Spleen (tissue), 11 donors: ENCODE measurements around the gene LSM14A. TPM values are rescaled to one million over a fixed set of nuclear protein-coding genes. Genes with fewer than 3 reads are reported as not detected.
A peak's percentile ranks its signal among the peaks of the same experiment; 100 is the strongest.
"Not testable (repeated sequence)": the region's sequence is repeated elsewhere in the genome, so short reads cannot be mapped to it uniquely, and the experiment has no call there.

Experiments
- DNase-seq: peaks from one replicate; pipeline ENCODE4 v3.0.0-alpha.2; 2020
- H3K27ac ChIP-seq, 8 donors: fragments of 200-600 bp; sonication (generic) in 7 of 8; 1 replicate in 4 of 8; 2 replicates in 4 of 8; pipeline versions ENCODE4 v1.5.0 to v1.8.0; 2016 to 2021; ENCODE audit warnings: inconsistent platforms in 4 of 8, mild to moderate bottlenecking in 4 of 8, moderate library complexity in 1 of 8
- H3K27me3 ChIP-seq, 7 donors: fragments of 200-600 bp; sonication (generic) in 6 of 7; replicated peaks in 1 of 7; 1 replicate in 4 of 7; 2 replicates in 3 of 7; pipeline versions ENCODE4 v1.5.0 to v1.8.0; 2016 to 2021; ENCODE audit warnings: inconsistent platforms in 3 of 7, mild to moderate bottlenecking in 1 of 7
- H3K36me3 ChIP-seq, 6 donors: fragments of 200-600 bp; sonication (generic) in 5 of 6; 1 replicate in 4 of 6; 2 replicates in 2 of 6; pipeline versions ENCODE4 v1.5.0 to v1.8.0; 2016 to 2021; ENCODE audit warnings: inconsistent platforms in 2 of 6
- H3K4me1 ChIP-seq, 6 donors: fragments of 200-600 bp; sonication (generic) in 5 of 6; 1 replicate in 3 of 6; 2 replicates in 3 of 6; pipeline versions ENCODE4 v1.5.0 to v1.8.0; 2016 to 2021; ENCODE audit warnings: inconsistent platforms in 3 of 6
- H3K4me3 ChIP-seq, 8 donors: fragments of 200-600 bp; sonication (generic) in 7 of 8; 1 replicate in 4 of 8; 2 replicates in 4 of 8; pipeline versions ENCODE4 v1.5.0 to v1.8.0; 2016 to 2021; ENCODE audit warnings: inconsistent platforms in 4 of 8, mild to moderate bottlenecking in 4 of 8, moderate library complexity in 2 of 8
- H3K9me3 ChIP-seq, 8 donors: fragments of 200-600 bp; sonication (generic) in 7 of 8; 1 replicate in 4 of 8; 2 replicates in 4 of 8; pipeline versions ENCODE4 v1.5.0 to v1.8.0; 2016 to 2021; ENCODE audit warnings: inconsistent platforms in 4 of 8
- CTCF ChIP-seq, 11 experiments: fragments of 200-600 bp in 7 of 11; fragments of 450-650 bp in 4 of 11; sonication (generic) in 4 of 11; IDR thresholded peaks in 8 of 11; conservative IDR thresholded peaks in 3 of 11; 1 replicate in 7 of 11; 2 replicates in 4 of 11; pipeline versions ENCODE4 v1.4.0 to v1.8.0; 2016 to 2021; ENCODE audit warnings: antibody characterized with exemption in 11 of 11, inconsistent platforms in 4 of 11, mild to moderate bottlenecking in 1 of 11
- POLR2A ChIP-seq, 3 donors: fragments of 450-650 bp; IDR thresholded peaks; one replicate each; pipeline ENCODE4 v1.5.1; 2017; ENCODE audit warnings: antibody characterized with exemption in 3 of 3, mild to moderate bottlenecking in 1 of 3
- POLR2AphosphoS5 ChIP-seq, 3 donors: sonication (generic); formaldehyde crosslinking; IDR thresholded peaks; one replicate each; pipeline ENCODE4 v1.5.1; 2017; ENCODE audit warnings: antibody characterized with exemption in 3 of 3
- WGBS, 5 donors: extraction: QIAGEN DNeasy Blood & Tissue Kit in 3 of 5; methylation state at CpG; one replicate each; pipeline versions ENCODE4 v1.1.5 to v1.1.7; 2013 to 2018; 5-methylcytosine and 5-hydroxymethylcytosine counted together
- intact Hi-C: fragments of 100-400 bp; cut with DNase I; formaldehyde crosslinking; loops from one replicate; pipeline ENCODE4 v1.15.0; 2023; ENCODE audit warnings: low total_unique reads
- polyA plus RNA-seq, 3 donors: library from polyadenylated mRNA; stranded (reverse); fragments of 200-250 nt; gene quantifications; one replicate each; pipeline ENCODE4 v1.2.1, GENCODE V29; 2013
- total RNA-seq, 7 donors: library from RNA; depleted of rRNA in 3 of 7; stranded (reverse); fragments of >200 nt in 3 of 7; fragmentation: NEBNext Ultra II Directional in 4 of 7; extraction: Animal tissue kit (Norgen Biotek cat#: 25700) in 4 of 7; gene quantifications; one replicate each; pipeline versions ENCODE4 v1.1.0 to v1.2.1, GENCODE V29; 2016 to 2021
- donor health status: healthy with polysubstance abuse.
- donor health status: DM: no; HTN: no; CAD: no; lungs with moderate emphysema.
- donor health status: DM: no; HTN: no; CAD: no.
- donor health status: Bipolar disorder and iron deficiency.
- donor health status: healthy.
- donor health status: DM: no; HTN: no; CAD: no.
- donor health status: DM: yes; HTN: yes; CAD: no.

LSM14A gene
- total and polyA plus RNA-seq, 10 donors: 46.8 to 187 (median 122) TPM

- Histone ChIP-seq H3K4me1 (no peaks in the 10 kb centered on the region), H3K27me3 (no peaks in the 10 kb centered on the region), H3K36me3 (no peaks in the 10 kb centered on the region), H3K4me3 (no peak overlapping the region), H3K9me3 (no peaks in the 10 kb centered on the region), H3K27ac (no peak overlapping the region)
- WGBS, 5 donors: 78 to 89% (median 80%) methylated on average over 4 of the region's 4 CpGs
- intact Hi-C loops: no loop called here
- DNase-seq: no peak
- no peak for TF ChIP-seq CTCF (IDR thresholded peaks at IDR 0.05 in 8 of 11, conservative IDR thresholded peaks at IDR 0.05 in 3 of 11)
- TF ChIP-seq POLR2AphosphoS5 (IDR thresholded peaks at IDR 0.05): no peak
- no peak for TF ChIP-seq POLR2A (IDR thresholded peaks at IDR 0.05)
Measured at GRCh38 chr19:34246340-34246739, 74.0 kb downstream of the LSM14A start.

GRCh38 chr19:34248941-34249340, 76.6 kb downstream of the LSM14A start:
- no peaks in the 10 kb centered on the region for H3K27me3 ChIP-seq
- intact Hi-C loops: no loop called here
- WGBS, 5 donors: 85 to 96% (median 86%) methylated on average over 4 of the region's 4 CpGs
- H3K4me3 ChIP-seq: no peak overlapping the region
- no peaks in the 10 kb centered on the region for H3K36me3 ChIP-seq
- TF ChIP-seq POLR2AphosphoS5 (IDR thresholded peaks at IDR 0.05) (no peak), CTCF (IDR thresholded peaks at IDR 0.05 in 8 of 11, conservative IDR thresholded peaks at IDR 0.05 in 3 of 11) (no peak), POLR2A (IDR thresholded peaks at IDR 0.05) (no peak)
- DNase-seq: no peak
- H3K9me3 ChIP-seq: no peaks in the 10 kb centered on the region
- no peak overlapping the region for H3K27ac ChIP-seq
- peaks cover 0 to 10% (median 6%) of the 10 kb centered on the region in 6 donors for H3K4me1 ChIP-seq

- H3K27me3 ChIP-seq, H3K9me3 ChIP-seq, H3K36me3 ChIP-seq, DNase-seq, H3K27ac ChIP-seq, intact Hi-C loops: not testable (repeated sequence)
- H3K4me3 ChIP-seq: peak overlapping the region in 1 of 8 donors; percentile 81
- peaks cover 13 to 46% (median 30%) of the 10 kb centered on the region in 6 donors for H3K4me1 ChIP-seq
- 90 to 93% (median 91%) methylated on average over 14 of the region's 14 CpGs for WGBS, 5 donors
Measured at GRCh38 chr19:34253167-34253566, 80.9 kb downstream of the LSM14A start.

- WGBS, 5 donors: 54 to 66% (median 61%) methylated on average over 17 of the region's 17 CpGs
- DNase-seq: not testable (repeated sequence)
Measured at GRCh38 chr19:34253681-34254045, 81.4 kb downstream of the LSM14A start.

GRCh38 chr19:34254046-34254697, 81.9 kb downstream of the LSM14A start, which contains the start of gene GARRE1:
Gene GARRE1, plus strand, starts transcription at chr19:34254554. Its CDS starts 45,920 bp downstream, at chr19:34300474.
- DNase-seq: peak; percentile 98
- TF ChIP-seq CTCF (IDR thresholded peaks at IDR 0.05 in 8 of 11, conservative IDR thresholded peaks at IDR 0.05 in 3 of 11): no peak
- TF ChIP-seq POLR2AphosphoS5 (IDR thresholded peaks at IDR 0.05): peak; percentile 95 to 96 (median 96)
- TF ChIP-seq POLR2A (IDR thresholded peaks at IDR 0.05): peak in 1 of 3 donors; percentile 63
- WGBS, 5 donors: 0 to 2% (median 1%) methylated on average over 10 to 56 of the region's 56 CpGs
- Histone ChIP-seq H3K4me3 (peak within 1 kb of the TSS; percentile 67 to 93 (median 82)), H3K4me1 (peaks cover 13 to 54% (median 32%) of the 10 kb centered on the region in 6 donors), H3K27ac (peak within 1 kb of the TSS; percentile 89 to 99 (median 96)), H3K9me3 (no peaks in the 10 kb centered on the region), H3K36me3 (peaks cover 0 to 6% (median 0%) of the 10 kb centered on the region in 6 donors), H3K27me3 (peaks cover 0 to 7% (median 0%) of the 10 kb centered on the region in 7 donors)
- intact Hi-C loops: no loop called here

More at GRCh38 chr19:34253681-34254045, 81.4 kb downstream of the LSM14A start:
- H3K27me3 ChIP-seq, H3K9me3 ChIP-seq, H3K36me3 ChIP-seq, intact Hi-C loops: not testable (repeated sequence)
- peaks cover 13 to 49% (median 30%) of the 10 kb centered on the region in 6 donors for H3K4me1 ChIP-seq
- peak overlapping the region; percentile 89 to 99 (median 96) for H3K27ac ChIP-seq
- H3K4me3 ChIP-seq: peak overlapping the region; percentile 67 to 93 (median 77)
